ENCODE measurements around the gene TAS2R30.
"Not testable (repeated sequence)": the region's sequence is repeated elsewhere in the genome, so short reads cannot be mapped to it uniquely, and the experiment has no call there.

Gene TAS2R30

GRCh38 chr12:11150832-11151231 lies 16.4 kb upstream of the TAS2R30 start:
- DNase-seq, result no peak
- peaks cover 47% of the 10 kb centered on the region for H3K36me3 Mint-ChIP-seq (ENCODE audit: low read depth)
- H3K9me3 Mint-ChIP-seq, result peaks cover 12% of the 10 kb centered on the region
- H3K27me3 Mint-ChIP-seq, result no peaks in the 10 kb centered on the region
- peaks cover 18% of the 10 kb centered on the region for H3K4me1 Mint-ChIP-seq (ENCODE audit: low read depth)
- no peak overlapping the region for H3K27ac Mint-ChIP-seq
- no peak overlapping the region for H3K4me3 Mint-ChIP-seq

GRCh38 chr12:11147420-11147819 lies 13.0 kb upstream of the TAS2R30 start:
- H3K27me3 Mint-ChIP-seq, result no peaks in the 10 kb centered on the region
- H3K4me3 Mint-ChIP-seq, result no peak overlapping the region
- peaks cover 49% of the 10 kb centered on the region for H3K36me3 Mint-ChIP-seq (ENCODE audit: low read depth)
- H3K9me3 Mint-ChIP-seq, result peaks cover 20% of the 10 kb centered on the region
- H3K27ac Mint-ChIP-seq, result no peak overlapping the region
- H3K4me1 Mint-ChIP-seq (ENCODE audit: low read depth), result peaks cover 19% of the 10 kb centered on the region
- DNase-seq, result no peak

- Mint-ChIP-seq H3K4me1 (ENCODE audit: low read depth) (peaks cover 29% of the 10 kb centered on the region), H3K36me3 (ENCODE audit: low read depth) (peaks cover 59% of the 10 kb centered on the region), H3K27me3 (no peaks in the 10 kb centered on the region), H3K27ac (no peak overlapping the region), H3K9me3 (peaks cover 19% of the 10 kb centered on the region), H3K4me3 (no peak overlapping the region)
- no peak for DNase-seq
These were observed 9.9 kb upstream of the TAS2R30 start for GRCh38 chr12:11144297-11144696.

- Mint-ChIP-seq H3K4me1 (ENCODE audit: low read depth) (peaks cover 31% of the 10 kb centered on the region), H3K27me3 (no peaks in the 10 kb centered on the region), H3K9me3 (peaks cover 21% of the 10 kb centered on the region), H3K4me3 (no peak overlapping the region), H3K27ac (no peak overlapping the region), H3K36me3 (ENCODE audit: low read depth) (peaks cover 59% of the 10 kb centered on the region)
- no peak for DNase-seq
These were observed 8.9 kb upstream of the TAS2R30 start for GRCh38 chr12:11143352-11143751.

- DNase-seq, result no peak
- Mint-ChIP-seq H3K36me3 (ENCODE audit: low read depth) (peaks cover 45% of the 10 kb centered on the region), H3K27me3 (no peaks in the 10 kb centered on the region), H3K4me1 (ENCODE audit: low read depth) (peaks cover 55% of the 10 kb centered on the region), H3K27ac (no peak overlapping the region), H3K4me3 (no peak overlapping the region), H3K9me3 (peaks cover 5% of the 10 kb centered on the region)
These were observed 1.6 kb upstream of the TAS2R30 start for GRCh38 chr12:11136075-11136474.

GRCh38 chr12:11133816-11134215 lies 628 bp downstream of the TAS2R30 start:
- Mint-ChIP-seq H3K27ac (no peak overlapping the region), H3K9me3 (no peaks in the 10 kb centered on the region), H3K4me1 (ENCODE audit: low read depth) (peaks cover 45% of the 10 kb centered on the region), H3K36me3 (ENCODE audit: low read depth) (peaks cover 49% of the 10 kb centered on the region), H3K4me3 (no peak overlapping the region), H3K27me3 (no peaks in the 10 kb centered on the region)
- no peak for DNase-seq

GRCh38 chr12:11133162-11133561 lies 1.3 kb downstream of the TAS2R30 start:
- H3K4me1 Mint-ChIP-seq (ENCODE audit: low read depth), result peaks cover 45% of the 10 kb centered on the region
- H3K4me3 Mint-ChIP-seq, result no peak overlapping the region
- no peaks in the 10 kb centered on the region for H3K27me3 Mint-ChIP-seq
- DNase-seq, result no peak
- no peaks in the 10 kb centered on the region for H3K9me3 Mint-ChIP-seq
- H3K27ac Mint-ChIP-seq, result no peak overlapping the region
- peaks cover 55% of the 10 kb centered on the region for H3K36me3 Mint-ChIP-seq (ENCODE audit: low read depth)

GRCh38 chr12:11130999-11131398 lies 3.4 kb downstream of the TAS2R30 start:
- no peak for DNase-seq
- Mint-ChIP-seq H3K27ac (no peak overlapping the region), H3K36me3 (ENCODE audit: low read depth) (peaks cover 63% of the 10 kb centered on the region), H3K27me3 (no peaks in the 10 kb centered on the region), H3K4me3 (no peak overlapping the region), H3K9me3 (peaks cover 5% of the 10 kb centered on the region), H3K4me1 (ENCODE audit: low read depth) (peaks cover 32% of the 10 kb centered on the region)

- Mint-ChIP-seq H3K27me3 (no peaks in the 10 kb centered on the region), H3K36me3 (ENCODE audit: low read depth) (peaks cover 59% of the 10 kb centered on the region), H3K27ac (no peak overlapping the region), H3K4me1 (ENCODE audit: low read depth) (peaks cover 27% of the 10 kb centered on the region), H3K9me3 (peaks cover 5% of the 10 kb centered on the region), H3K4me3 (no peak overlapping the region)
- DNase-seq, result no peak
These were observed 4.1 kb downstream of the TAS2R30 start for GRCh38 chr12:11130382-11130781.

- H3K4me3 Mint-ChIP-seq, H3K27ac Mint-ChIP-seq, H3K27me3 Mint-ChIP-seq, DNase-seq: not testable (repeated sequence)
- Mint-ChIP-seq H3K9me3 (peaks cover 52% of the 10 kb centered on the region), H3K4me1 (ENCODE audit: low read depth) (peaks cover 68% of the 10 kb centered on the region), H3K36me3 (ENCODE audit: low read depth) (peaks cover 99% of the 10 kb centered on the region)
These were observed 20.3 kb downstream of the TAS2R30 start for GRCh38 chr12:11114130-11114529.

GRCh38 chr12:11111213-11111612 lies 23.2 kb downstream of the TAS2R30 start:
- peaks cover 47% of the 10 kb centered on the region for H3K9me3 Mint-ChIP-seq
- not testable (repeated sequence) for DNase-seq, H3K27me3 Mint-ChIP-seq, H3K4me3 Mint-ChIP-seq
- H3K36me3 Mint-ChIP-seq (ENCODE audit: low read depth), result peaks cover 95% of the 10 kb centered on the region
- peaks cover 63% of the 10 kb centered on the region for H3K4me1 Mint-ChIP-seq (ENCODE audit: low read depth)
- H3K27ac Mint-ChIP-seq, result peak overlapping the region; percentile 34

GRCh38 chr12:11108862-11109261 lies 25.6 kb downstream of the TAS2R30 start:
- DNase-seq, result no peak
- peaks cover 45% of the 10 kb centered on the region for H3K9me3 Mint-ChIP-seq
- peaks cover 52% of the 10 kb centered on the region for H3K4me1 Mint-ChIP-seq (ENCODE audit: low read depth)
- no peak overlapping the region for H3K27ac Mint-ChIP-seq
- H3K4me3 Mint-ChIP-seq, result no peak overlapping the region
- peaks cover 90% of the 10 kb centered on the region for H3K36me3 Mint-ChIP-seq (ENCODE audit: low read depth)
- no peaks in the 10 kb centered on the region for H3K27me3 Mint-ChIP-seq

GRCh38 chr12:11107719-11108118 lies 26.7 kb downstream of the TAS2R30 start:
- H3K9me3 Mint-ChIP-seq, result peaks cover 38% of the 10 kb centered on the region
- peaks cover 86% of the 10 kb centered on the region for H3K36me3 Mint-ChIP-seq (ENCODE audit: low read depth)
- H3K4me3 Mint-ChIP-seq, result no peak overlapping the region
- no peak for DNase-seq
- no peak overlapping the region for H3K27ac Mint-ChIP-seq
- H3K27me3 Mint-ChIP-seq, result no peaks in the 10 kb centered on the region
- H3K4me1 Mint-ChIP-seq (ENCODE audit: low read depth), result peaks cover 44% of the 10 kb centered on the region

GRCh38 chr12:11106288-11106687 lies 28.2 kb downstream of the TAS2R30 start:
- H3K4me1 Mint-ChIP-seq (ENCODE audit: low read depth), result peaks cover 34% of the 10 kb centered on the region

GRCh38 chr12:11105546-11105945 lies 28.9 kb downstream of the TAS2R30 start:
- Mint-ChIP-seq H3K4me1 (ENCODE audit: low read depth) (peaks cover 27% of the 10 kb centered on the region), H3K9me3 (peaks cover 18% of the 10 kb centered on the region), H3K27me3 (no peaks in the 10 kb centered on the region), H3K4me3 (no peak overlapping the region), H3K27ac (no peak overlapping the region), H3K36me3 (ENCODE audit: low read depth) (peaks cover 79% of the 10 kb centered on the region)
- DNase-seq, result no peak

More at GRCh38 chr12:11106288-11106687, 28.2 kb downstream of the TAS2R30 start:
- Mint-ChIP-seq H3K27me3 (no peaks in the 10 kb centered on the region), H3K27ac (no peak overlapping the region), H3K36me3 (ENCODE audit: low read depth) (peaks cover 82% of the 10 kb centered on the region), H3K4me3 (no peak overlapping the region), H3K9me3 (peaks cover 24% of the 10 kb centered on the region)
- no peak for DNase-seq

- DNase-seq, H3K27me3 Mint-ChIP-seq, H3K27ac Mint-ChIP-seq, H3K9me3 Mint-ChIP-seq, H3K4me3 Mint-ChIP-seq: not testable (repeated sequence)
- Mint-ChIP-seq H3K36me3 (ENCODE audit: low read depth) (peaks cover 51% of the 10 kb centered on the region), H3K4me1 (ENCODE audit: low read depth) (peaks cover 23% of the 10 kb centered on the region)
These were observed 39.5 kb downstream of the TAS2R30 start for GRCh38 chr12:11094910-11095309.
